HepG2 (cell line): ENCODE data around the gene PLA2G12B. TPM values are rescaled to one million over a fixed set of nuclear protein-coding genes. Genes with fewer than 3 reads are reported as not detected.
A peak's percentile ranks its signal among the peaks of the same experiment; 100 is the strongest.

ENCODE experiments used
- AKAP8 ChIP-seq: sonication (generic); formaldehyde crosslinking; IDR thresholded peaks from 2 replicates; pipeline ENCODE4 v1.5.1; 2020; ENCODE audit warnings: mild to moderate bottlenecking, missing genetic modification reagents
- CBX1 ChIP-seq: IDR thresholded peaks from one replicate; pipeline ENCODE4 v1.6.1; 2016; ENCODE audit warnings: antibody characterized with exemption, low read depth
- CENPT ChIP-seq: sonication (generic); formaldehyde crosslinking; IDR thresholded peaks from 2 replicates; pipeline ENCODE4 v1.8.0; 2022; ENCODE audit warnings: low read depth, mild to moderate bottlenecking, moderate library complexity, missing genetic modification reagents
- CENPX ChIP-seq: sonication (generic); formaldehyde crosslinking; IDR thresholded peaks from 2 replicates; pipeline ENCODE4 v1.9.0; 2021; ENCODE audit warnings: mild to moderate bottlenecking, missing genetic modification reagents, moderate library complexity
- CREM ChIP-seq, 2 experiments: sonication (generic) in 1 of 2; formaldehyde crosslinking in 1 of 2; IDR thresholded peaks; 2 replicates each; pipeline versions ENCODE4 v1.4.0 to v1.6.1; 2016 to 2020; ENCODE audit warnings: antibody characterized with exemption in 1 of 2, mild to moderate bottlenecking in 1 of 2, missing genetic modification reagents in 1 of 2
- KDM6A ChIP-seq: IDR thresholded peaks from 2 replicates; pipeline ENCODE4 v1.6.1; 2016; ENCODE audit warnings: low read depth
- MEIS1 ChIP-seq: sonication (generic); formaldehyde crosslinking; IDR thresholded peaks from 2 replicates; pipeline ENCODE4 v1.9.0; 2021; ENCODE audit warnings: mild to moderate bottlenecking, missing genetic modification reagents, moderate library complexity, borderline replicate concordance
- POLR2G ChIP-seq: fragments of 200-400 bp; formaldehyde crosslinking; IDR thresholded peaks from 2 replicates; pipeline ENCODE4 v1.6.1; 2018; ENCODE audit warnings: mild to moderate bottlenecking, low read depth, low read length, moderate library complexity
- SYNCRIP ChIP-seq: fragments of 200-400 bp; formaldehyde crosslinking; IDR thresholded peaks from 2 replicates; pipeline ENCODE4 v1.6.1; 2018; ENCODE audit warnings: mild to moderate bottlenecking, low read depth, low read length; ENCODE audit not compliant: insufficient read depth
- TBX3 ChIP-seq: fragments of 450-650 bp; IDR thresholded peaks from 2 replicates; pipeline ENCODE4 v1.6.1; 2017; ENCODE audit warnings: antibody characterized with exemption, mild to moderate bottlenecking, inconsistent platforms, borderline replicate concordance
- ZBTB20 ChIP-seq: sonication (generic); formaldehyde crosslinking; IDR thresholded peaks from 2 replicates; pipeline ENCODE4 v1.8.1; 2023; ENCODE audit warnings: missing genetic modification reagents, low read depth, mild to moderate bottlenecking, borderline replicate concordance
- ZFX ChIP-seq: sonication (generic); formaldehyde crosslinking; IDR thresholded peaks from 2 replicates; pipeline ENCODE4 v1.4.0; 2020; ENCODE audit warnings: mild to moderate bottlenecking, low read depth, missing genetic modification reagents, moderate library complexity
- ZNF264 ChIP-seq: sonication (generic); formaldehyde crosslinking; IDR thresholded peaks from 2 replicates; pipeline ENCODE4 v1.4.0; 2020; ENCODE audit warnings: missing genetic modification reagents
- ZNF282 ChIP-seq: fragments of 450-650 bp; IDR thresholded peaks from 2 replicates; pipeline ENCODE4 v1.6.1; 2018; ENCODE audit not compliant: partially characterized antibody
- ZNF777 ChIP-seq: sonication (generic); formaldehyde crosslinking; IDR thresholded peaks from 2 replicates; pipeline ENCODE4 v1.4.0; 2020; ENCODE audit warnings: missing genetic modification reagents
- polyA plus RNA-seq, 8 experiments: library from polyadenylated mRNA; depleted of rRNA in 3 of 8; stranded (reverse) in 7 of 8; unstranded in 1 of 8; fragments of >200 nt; fragmentation: Illumina TruSeq in 4 of 8; extraction: Trizol in 4 of 8; gene quantifications; 2 replicates each; pipeline versions ENCODE4 v1.2.1 to v1.2.3, GENCODE V29; 2011 to 2016; ENCODE audit warnings: low read depth in 4 of 8, missing spikeins in 1 of 8, mixed read lengths in 1 of 8; ENCODE audit not compliant: insufficient read depth in 1 of 8
- total RNA-seq, 5 experiments: library from RNA; depleted of rRNA; stranded (reverse); fragments of >200 nt; fragmentation: Illumina TruSeq; extraction: Trizol; gene quantifications; 2 replicates each; pipeline ENCODE4 v1.2.3, GENCODE V29; 2016; ENCODE audit warnings: low read depth in 1 of 5
- TF ChIP-seq, protein P1 (sequence below): sonication (generic); formaldehyde crosslinking; conservative IDR thresholded peaks from 2 replicates; pipeline ENCODE4 v1.8.0; 2022; ENCODE audit warnings: missing genetic modification reagents
- TF ChIP-seq, protein P2 (sequence below): sonication (generic); formaldehyde crosslinking; IDR thresholded peaks from 2 replicates; pipeline ENCODE4 v1.5.1; 2020; ENCODE audit warnings: mild to moderate bottlenecking, missing genetic modification reagents, moderate library complexity
- TF ChIP-seq, protein P3 (sequence below): fragments of 450-650 bp; IDR thresholded peaks from 2 replicates; pipeline ENCODE4 v1.6.1; 2017; ENCODE audit warnings: mild to moderate bottlenecking
- TF ChIP-seq, protein P4 (sequence below): sonication (generic); formaldehyde crosslinking; IDR thresholded peaks from 2 replicates; pipeline ENCODE4 v1.8.0; 2022; ENCODE audit warnings: mild to moderate bottlenecking, missing genetic modification reagents
- TF ChIP-seq, protein P5 (sequence below): sonication (generic); formaldehyde crosslinking; IDR thresholded peaks from 2 replicates; pipeline ENCODE4 v1.8.1; 2023; ENCODE audit warnings: missing genetic modification reagents, inconsistent platforms, borderline replicate concordance
- TF ChIP-seq, protein P6 (sequence below): IDR thresholded peaks from 2 replicates; pipeline ENCODE4 v1.6.1; 2018; ENCODE audit warnings: missing genetic modification reagents

PLA2G12B gene
- total and polyA plus RNA-seq, 2 of the 13 experiments (the other 11 are each of a cell fraction or from before 2014, with no cell fraction given): 7.7 to 38.0 TPM

DNA sequence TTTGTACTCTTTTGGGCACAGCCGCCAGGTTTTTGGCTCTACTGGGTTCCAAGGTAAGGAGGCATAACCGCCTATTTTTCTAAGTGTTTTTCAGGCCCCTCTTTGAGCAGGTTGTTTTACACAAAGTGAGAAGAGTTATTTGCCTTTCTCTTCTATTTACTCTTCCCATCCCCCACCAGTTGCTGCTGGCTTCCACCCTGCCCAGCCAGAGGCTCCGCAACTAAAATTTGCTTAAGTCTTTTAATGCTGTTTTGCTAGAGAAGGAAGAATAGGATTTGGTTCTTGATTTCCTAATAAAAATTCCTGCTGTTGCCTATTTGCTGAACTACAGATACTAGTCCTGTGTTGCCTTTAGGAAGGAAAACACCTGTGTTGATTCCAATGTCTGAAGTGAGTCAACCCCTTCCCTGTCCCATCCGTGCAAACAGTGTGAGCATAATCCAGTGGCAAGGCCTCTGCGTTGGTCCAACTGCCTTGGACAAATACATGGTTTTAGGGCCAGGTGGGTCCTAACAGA, 1.9 kb downstream of the PLA2G12B start (continued):
- TF ChIP-seq AKAP8 (CRISPR knock-in tag) (no peak), ZBTB20 (CRISPR knock-in tag) (no peak), ZNF282 (no peak), CENPT (no peak), TBX3 (no peak), ZNF264 (CRISPR knock-in tag) (no peak), SYNCRIP (no peak), ZNF777 (CRISPR knock-in tag) (no peak), ZFX (CRISPR knock-in tag) (peak; percentile 74), POLR2G (no peak), MEIS1 (CRISPR knock-in tag) (no peak), KDM6A (CRISPR knock-in tag) (peak; percentile 46; the same call in 1 of the 2 replicates), CREM (IDR thresholded peaks at IDR 0.05) (peak; percentile 31; the same call in 1 of the 2 replicates), CREM (CRISPR knock-in tag; IDR thresholded peaks at IDR 0.05) (no peak), CBX1 (no peak), CENPX (CRISPR knock-in tag) (no peak)
- TF ChIP-seq, protein P1, sequence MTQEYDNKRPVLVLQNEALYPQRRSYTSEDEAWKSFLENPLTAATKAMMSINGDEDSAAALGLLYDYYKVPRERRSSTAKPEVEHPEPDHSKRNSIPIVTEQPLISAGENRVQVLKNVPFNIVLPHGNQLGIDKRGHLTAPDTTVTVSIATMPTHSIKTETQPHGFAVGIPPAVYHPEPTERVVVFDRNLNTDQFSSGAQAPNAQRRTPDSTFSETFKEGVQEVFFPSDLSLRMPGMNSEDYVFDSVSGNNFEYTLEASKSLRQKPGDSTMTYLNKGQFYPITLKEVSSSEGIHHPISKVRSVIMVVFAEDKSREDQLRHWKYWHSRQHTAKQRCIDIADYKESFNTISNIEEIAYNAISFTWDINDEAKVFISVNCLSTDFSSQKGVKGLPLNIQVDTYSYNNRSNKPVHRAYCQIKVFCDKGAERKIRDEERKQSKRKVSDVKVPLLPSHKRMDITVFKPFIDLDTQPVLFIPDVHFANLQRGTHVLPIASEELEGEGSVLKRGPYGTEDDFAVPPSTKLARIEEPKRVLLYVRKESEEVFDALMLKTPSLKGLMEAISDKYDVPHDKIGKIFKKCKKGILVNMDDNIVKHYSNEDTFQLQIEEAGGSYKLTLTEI (CRISPR knock-in tag): no peak
- TF ChIP-seq, protein P2, sequence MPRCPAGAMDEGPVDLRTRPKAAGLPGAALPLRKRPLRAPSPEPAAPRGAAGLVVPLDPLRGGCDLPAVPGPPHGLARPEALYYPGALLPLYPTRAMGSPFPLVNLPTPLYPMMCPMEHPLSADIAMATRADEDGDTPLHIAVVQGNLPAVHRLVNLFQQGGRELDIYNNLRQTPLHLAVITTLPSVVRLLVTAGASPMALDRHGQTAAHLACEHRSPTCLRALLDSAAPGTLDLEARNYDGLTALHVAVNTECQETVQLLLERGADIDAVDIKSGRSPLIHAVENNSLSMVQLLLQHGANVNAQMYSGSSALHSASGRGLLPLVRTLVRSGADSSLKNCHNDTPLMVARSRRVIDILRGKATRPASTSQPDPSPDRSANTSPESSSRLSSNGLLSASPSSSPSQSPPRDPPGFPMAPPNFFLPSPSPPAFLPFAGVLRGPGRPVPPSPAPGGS (CRISPR knock-in tag): no peak
- TF ChIP-seq, protein P3, sequence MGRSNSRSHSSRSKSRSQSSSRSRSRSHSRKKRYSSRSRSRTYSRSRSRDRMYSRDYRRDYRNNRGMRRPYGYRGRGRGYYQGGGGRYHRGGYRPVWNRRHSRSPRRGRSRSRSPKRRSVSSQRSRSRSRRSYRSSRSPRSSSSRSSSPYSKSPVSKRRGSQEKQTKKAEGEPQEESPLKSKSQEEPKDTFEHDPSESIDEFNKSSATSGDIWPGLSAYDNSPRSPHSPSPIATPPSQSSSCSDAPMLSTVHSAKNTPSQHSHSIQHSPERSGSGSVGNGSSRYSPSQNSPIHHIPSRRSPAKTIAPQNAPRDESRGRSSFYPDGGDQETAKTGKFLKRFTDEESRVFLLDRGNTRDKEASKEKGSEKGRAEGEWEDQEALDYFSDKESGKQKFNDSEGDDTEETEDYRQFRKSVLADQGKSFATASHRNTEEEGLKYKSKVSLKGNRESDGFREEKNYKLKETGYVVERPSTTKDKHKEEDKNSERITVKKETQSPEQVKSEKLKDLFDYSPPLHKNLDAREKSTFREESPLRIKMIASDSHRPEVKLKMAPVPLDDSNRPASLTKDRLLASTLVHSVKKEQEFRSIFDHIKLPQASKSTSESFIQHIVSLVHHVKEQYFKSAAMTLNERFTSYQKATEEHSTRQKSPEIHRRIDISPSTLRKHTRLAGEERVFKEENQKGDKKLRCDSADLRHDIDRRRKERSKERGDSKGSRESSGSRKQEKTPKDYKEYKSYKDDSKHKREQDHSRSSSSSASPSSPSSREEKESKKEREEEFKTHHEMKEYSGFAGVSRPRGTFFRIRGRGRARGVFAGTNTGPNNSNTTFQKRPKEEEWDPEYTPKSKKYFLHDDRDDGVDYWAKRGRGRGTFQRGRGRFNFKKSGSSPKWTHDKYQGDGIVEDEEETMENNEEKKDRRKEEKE: no peak
- TF ChIP-seq, protein P4, sequence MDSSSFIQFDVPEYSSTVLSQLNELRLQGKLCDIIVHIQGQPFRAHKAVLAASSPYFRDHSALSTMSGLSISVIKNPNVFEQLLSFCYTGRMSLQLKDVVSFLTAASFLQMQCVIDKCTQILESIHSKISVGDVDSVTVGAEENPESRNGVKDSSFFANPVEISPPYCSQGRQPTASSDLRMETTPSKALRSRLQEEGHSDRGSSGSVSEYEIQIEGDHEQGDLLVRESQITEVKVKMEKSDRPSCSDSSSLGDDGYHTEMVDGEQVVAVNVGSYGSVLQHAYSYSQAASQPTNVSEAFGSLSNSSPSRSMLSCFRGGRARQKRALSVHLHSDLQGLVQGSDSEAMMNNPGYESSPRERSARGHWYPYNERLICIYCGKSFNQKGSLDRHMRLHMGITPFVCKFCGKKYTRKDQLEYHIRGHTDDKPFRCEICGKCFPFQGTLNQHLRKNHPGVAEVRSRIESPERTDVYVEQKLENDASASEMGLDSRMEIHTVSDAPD (CRISPR knock-in tag): no peak
- TF ChIP-seq, protein P5, sequence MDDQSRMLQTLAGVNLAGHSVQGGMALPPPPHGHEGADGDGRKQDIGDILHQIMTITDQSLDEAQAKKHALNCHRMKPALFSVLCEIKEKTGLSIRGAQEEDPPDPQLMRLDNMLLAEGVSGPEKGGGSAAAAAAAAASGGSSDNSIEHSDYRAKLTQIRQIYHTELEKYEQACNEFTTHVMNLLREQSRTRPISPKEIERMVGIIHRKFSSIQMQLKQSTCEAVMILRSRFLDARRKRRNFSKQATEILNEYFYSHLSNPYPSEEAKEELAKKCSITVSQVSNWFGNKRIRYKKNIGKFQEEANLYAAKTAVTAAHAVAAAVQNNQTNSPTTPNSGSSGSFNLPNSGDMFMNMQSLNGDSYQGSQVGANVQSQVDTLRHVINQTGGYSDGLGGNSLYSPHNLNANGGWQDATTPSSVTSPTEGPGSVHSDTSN (CRISPR knock-in tag): no peak
- TF ChIP-seq, protein P6, sequence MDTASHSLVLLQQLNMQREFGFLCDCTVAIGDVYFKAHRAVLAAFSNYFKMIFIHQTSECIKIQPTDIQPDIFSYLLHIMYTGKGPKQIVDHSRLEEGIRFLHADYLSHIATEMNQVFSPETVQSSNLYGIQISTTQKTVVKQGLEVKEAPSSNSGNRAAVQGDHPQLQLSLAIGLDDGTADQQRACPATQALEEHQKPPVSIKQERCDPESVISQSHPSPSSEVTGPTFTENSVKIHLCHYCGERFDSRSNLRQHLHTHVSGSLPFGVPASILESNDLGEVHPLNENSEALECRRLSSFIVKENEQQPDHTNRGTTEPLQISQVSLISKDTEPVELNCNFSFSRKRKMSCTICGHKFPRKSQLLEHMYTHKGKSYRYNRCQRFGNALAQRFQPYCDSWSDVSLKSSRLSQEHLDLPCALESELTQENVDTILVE (CRISPR knock-in tag): no peak
